Stimulated activated memory B cell treated with anti-CD40 and anti-IgM and Interleukin-4, amounts not matched to agents 10 μg/mL and 1 μg/mL and 100 μg/mL, for 72 hours (primary cell): Measurements from ENCODE around the gene ACYP1.

ENCODE experiments used
- ATAC-seq: fragments of 150-1000 bp; cut with Tn5 transposase; 2 replicates; pipeline ENCODE4 v1.10.0; 2021
- H3K27ac Mint-ChIP-seq: one replicate; pipeline ENCODE4 v1.8.0; 2022; ENCODE audit warnings: mild to moderate bottlenecking, mixed read lengths
- H3K27me3 Mint-ChIP-seq: one replicate; pipeline ENCODE4 v1.8.0; 2022; ENCODE audit warnings: mixed read lengths
- H3K36me3 Mint-ChIP-seq: one replicate; pipeline ENCODE4 v1.8.0; 2022; ENCODE audit warnings: mixed read lengths
- H3K4me1 Mint-ChIP-seq: one replicate; pipeline ENCODE4 v1.8.0; 2022; ENCODE audit warnings: mixed read lengths
- H3K4me3 Mint-ChIP-seq: one replicate; pipeline ENCODE4 v1.8.0; 2022; ENCODE audit warnings: mild to moderate bottlenecking, moderate library complexity, mixed read lengths
- H3K9me3 Mint-ChIP-seq: one replicate; pipeline ENCODE4 v1.8.0; 2022; ENCODE audit warnings: mixed read lengths

ACYP1 gene

GRCh38 chr14:75063491-75064204, at the start of gene ACYP1:
Gene ACYP1, minus strand, starts transcription at chr14:75064024. Its CDS starts 471 bp downstream, at chr14:75063553.
- Mint-ChIP-seq H3K4me3 (peak within 1 kb of the TSS; percentile 96), H3K4me1 (peaks cover 30% of the 10 kb centered on the region), H3K36me3 (peaks cover 14% of the 10 kb centered on the region), H3K9me3 (no peaks in the 10 kb centered on the region), H3K27ac (peak within 1 kb of the TSS; percentile 84), H3K27me3 (no peaks in the 10 kb centered on the region)
- peak; percentile 99 for ATAC-seq

- no peaks in the 10 kb centered on the region for H3K27me3 Mint-ChIP-seq
- no peak for ATAC-seq
- no peaks in the 10 kb centered on the region for H3K9me3 Mint-ChIP-seq
- H3K4me1 Mint-ChIP-seq: no peaks in the 10 kb centered on the region
- H3K4me3 Mint-ChIP-seq: no peak overlapping the region
- H3K27ac Mint-ChIP-seq: no peak overlapping the region
- H3K36me3 Mint-ChIP-seq: peaks cover 82% of the 10 kb centered on the region
These were observed 46.1 kb upstream of the ACYP1 start for GRCh38 chr14:75109877-75110276.

- Mint-ChIP-seq H3K9me3 (no peaks in the 10 kb centered on the region), H3K36me3 (peaks cover 79% of the 10 kb centered on the region), H3K4me1 (no peaks in the 10 kb centered on the region)
These were observed 43.4 kb upstream of the ACYP1 start for GRCh38 chr14:75107186-75107585.

GRCh38 chr14:75101491-75101890, 37.7 kb upstream of the ACYP1 start:
- Mint-ChIP-seq H3K36me3 (peaks cover 78% of the 10 kb centered on the region), H3K4me3 (no peak overlapping the region), H3K4me1 (no peaks in the 10 kb centered on the region), H3K9me3 (no peaks in the 10 kb centered on the region), H3K27me3 (no peaks in the 10 kb centered on the region), H3K27ac (no peak overlapping the region)
- no peak for ATAC-seq

More at GRCh38 chr14:75107186-75107585, 43.4 kb upstream of the ACYP1 start:
- no peak for ATAC-seq
- Mint-ChIP-seq H3K4me3 (no peak overlapping the region), H3K27me3 (no peaks in the 10 kb centered on the region), H3K27ac (no peak overlapping the region)

- Mint-ChIP-seq H3K4me1 (no peaks in the 10 kb centered on the region), H3K36me3 (peaks cover 72% of the 10 kb centered on the region), H3K4me3 (no peak overlapping the region), H3K9me3 (no peaks in the 10 kb centered on the region), H3K27me3 (no peaks in the 10 kb centered on the region), H3K27ac (no peak overlapping the region)
- no peak for ATAC-seq
These were observed 34.9 kb upstream of the ACYP1 start for GRCh38 chr14:75098682-75099081.

GRCh38 chr14:75098212-75098611, 34.4 kb upstream of the ACYP1 start:
- no peaks in the 10 kb centered on the region for H3K27me3 Mint-ChIP-seq

GRCh38 chr14:75096959-75097358, 33.1 kb upstream of the ACYP1 start:
- Mint-ChIP-seq H3K27ac (no peak overlapping the region), H3K27me3 (no peaks in the 10 kb centered on the region), H3K4me1 (no peaks in the 10 kb centered on the region), H3K4me3 (no peak overlapping the region), H3K36me3 (peaks cover 63% of the 10 kb centered on the region), H3K9me3 (no peaks in the 10 kb centered on the region)
- no peak for ATAC-seq

More at GRCh38 chr14:75098212-75098611, 34.4 kb upstream of the ACYP1 start:
- Mint-ChIP-seq H3K36me3 (peaks cover 68% of the 10 kb centered on the region), H3K9me3 (no peaks in the 10 kb centered on the region), H3K4me1 (no peaks in the 10 kb centered on the region), H3K27ac (no peak overlapping the region), H3K4me3 (no peak overlapping the region)
- no peak for ATAC-seq

GRCh38 chr14:75095690-75096089, 31.9 kb upstream of the ACYP1 start:
- H3K4me3 Mint-ChIP-seq: no peak overlapping the region
- no peaks in the 10 kb centered on the region for H3K4me1 Mint-ChIP-seq
- no peaks in the 10 kb centered on the region for H3K27me3 Mint-ChIP-seq
- no peak overlapping the region for H3K27ac Mint-ChIP-seq
- no peak for ATAC-seq
- no peaks in the 10 kb centered on the region for H3K9me3 Mint-ChIP-seq
- H3K36me3 Mint-ChIP-seq: peaks cover 59% of the 10 kb centered on the region

- Mint-ChIP-seq H3K27ac (no peak overlapping the region), H3K36me3 (peaks cover 59% of the 10 kb centered on the region), H3K27me3 (no peaks in the 10 kb centered on the region)
These were observed 31.1 kb upstream of the ACYP1 start for GRCh38 chr14:75094896-75095295.

GRCh38 chr14:75092698-75093097, 28.9 kb upstream of the ACYP1 start:
- H3K4me3 Mint-ChIP-seq: no peak overlapping the region
- H3K9me3 Mint-ChIP-seq: no peaks in the 10 kb centered on the region
- no peaks in the 10 kb centered on the region for H3K4me1 Mint-ChIP-seq
- no peaks in the 10 kb centered on the region for H3K27me3 Mint-ChIP-seq
- H3K36me3 Mint-ChIP-seq: peaks cover 42% of the 10 kb centered on the region
- ATAC-seq: no peak
- no peak overlapping the region for H3K27ac Mint-ChIP-seq

More at GRCh38 chr14:75094896-75095295, 31.1 kb upstream of the ACYP1 start:
- Mint-ChIP-seq H3K9me3 (no peaks in the 10 kb centered on the region), H3K4me3 (no peak overlapping the region), H3K4me1 (no peaks in the 10 kb centered on the region)
- no peak for ATAC-seq

- no peak overlapping the region for H3K4me3 Mint-ChIP-seq
- ATAC-seq: no peak
- no peaks in the 10 kb centered on the region for H3K9me3 Mint-ChIP-seq
- no peaks in the 10 kb centered on the region for H3K4me1 Mint-ChIP-seq
- no peak overlapping the region for H3K27ac Mint-ChIP-seq
- peaks cover 41% of the 10 kb centered on the region for H3K36me3 Mint-ChIP-seq
- H3K27me3 Mint-ChIP-seq: no peaks in the 10 kb centered on the region
These were observed 27.4 kb upstream of the ACYP1 start for GRCh38 chr14:75091251-75091650.

GRCh38 chr14:75090353-75090752, 26.5 kb upstream of the ACYP1 start:
- Mint-ChIP-seq H3K4me3 (no peak overlapping the region), H3K27ac (no peak overlapping the region), H3K9me3 (no peaks in the 10 kb centered on the region), H3K36me3 (peaks cover 46% of the 10 kb centered on the region), H3K27me3 (no peaks in the 10 kb centered on the region), H3K4me1 (no peaks in the 10 kb centered on the region)
- ATAC-seq: no peak

GRCh38 chr14:75088566-75089373, 24.9 kb upstream of the ACYP1 start:
- Mint-ChIP-seq H3K9me3 (no peaks in the 10 kb centered on the region), H3K36me3 (peaks cover 48% of the 10 kb centered on the region), H3K4me3 (no peak overlapping the region), H3K27ac (no peak overlapping the region), H3K27me3 (no peaks in the 10 kb centered on the region), H3K4me1 (no peaks in the 10 kb centered on the region)
- ATAC-seq: no peak

GRCh38 chr14:75088153-75088552, 24.3 kb upstream of the ACYP1 start:
- no peak for ATAC-seq
- peaks cover 49% of the 10 kb centered on the region for H3K36me3 Mint-ChIP-seq
- no peak overlapping the region for H3K4me3 Mint-ChIP-seq
- H3K27me3 Mint-ChIP-seq: no peaks in the 10 kb centered on the region
- no peak overlapping the region for H3K27ac Mint-ChIP-seq
- no peaks in the 10 kb centered on the region for H3K4me1 Mint-ChIP-seq
- no peaks in the 10 kb centered on the region for H3K9me3 Mint-ChIP-seq

- H3K27ac Mint-ChIP-seq: no peak overlapping the region
These were observed 20.7 kb upstream of the ACYP1 start for GRCh38 chr14:75084513-75084912.

GRCh38 chr14:75083271-75083670, 19.4 kb upstream of the ACYP1 start:
- Mint-ChIP-seq H3K4me1 (no peaks in the 10 kb centered on the region), H3K27me3 (no peaks in the 10 kb centered on the region), H3K27ac (no peak overlapping the region), H3K4me3 (no peak overlapping the region), H3K9me3 (no peaks in the 10 kb centered on the region), H3K36me3 (peaks cover 41% of the 10 kb centered on the region)
- no peak for ATAC-seq

More at GRCh38 chr14:75084513-75084912, 20.7 kb upstream of the ACYP1 start:
- ATAC-seq: no peak
- peaks cover 41% of the 10 kb centered on the region for H3K36me3 Mint-ChIP-seq
- no peak overlapping the region for H3K4me3 Mint-ChIP-seq
- no peaks in the 10 kb centered on the region for H3K9me3 Mint-ChIP-seq
- no peaks in the 10 kb centered on the region for H3K27me3 Mint-ChIP-seq
- no peaks in the 10 kb centered on the region for H3K4me1 Mint-ChIP-seq
